Measurements from ENCODE around the gene PIGB.
"Not testable (repeated sequence)": the region's sequence is repeated elsewhere in the genome, so short reads cannot be mapped to it uniquely, and the experiment has no call there.

Gene PIGB

GRCh38 chr15:55383687-55384086 lies 64.7 kb downstream of the PIGB start:
- DNase-seq, result no peak

GRCh38 chr15:55387027-55387426 lies 68.0 kb downstream of the PIGB start:
- no peak for DNase-seq

GRCh38 chr15:55389264-55389607 lies 70.2 kb downstream of the PIGB start:
- no peak for DNase-seq

DNA sequence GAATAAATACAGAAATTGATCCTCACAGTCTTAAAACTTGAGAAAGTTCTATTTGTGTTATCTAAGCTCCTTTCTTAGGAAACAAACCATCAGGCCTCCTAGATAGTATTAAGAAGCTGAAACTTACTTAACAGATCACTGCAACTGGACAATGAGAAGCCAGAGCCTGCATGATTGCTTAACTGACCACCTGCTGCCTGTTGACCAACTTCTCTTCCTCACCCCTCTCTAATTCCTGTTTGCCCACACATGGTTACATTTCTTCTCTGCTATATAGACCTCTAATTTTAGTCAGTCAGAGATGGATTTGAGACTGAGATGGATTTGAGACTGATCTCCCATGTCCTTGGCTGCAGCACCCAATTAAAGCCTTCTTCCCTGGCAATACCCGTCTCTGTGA lies 75.7 kb downstream of the PIGB start:
- DNase-seq, result no peak

- DNase-seq, result no peak
Measured at GRCh38 chr15:55398243-55398642, 79.2 kb downstream of the PIGB start.

GRCh38 chr15:55400050-55400449 lies 81.0 kb downstream of the PIGB start:
- DNase-seq, result not testable (repeated sequence)

- DNase-seq, result no peak
Measured at GRCh38 chr15:55401786-55402246, 82.8 kb downstream of the PIGB start.

DNA sequence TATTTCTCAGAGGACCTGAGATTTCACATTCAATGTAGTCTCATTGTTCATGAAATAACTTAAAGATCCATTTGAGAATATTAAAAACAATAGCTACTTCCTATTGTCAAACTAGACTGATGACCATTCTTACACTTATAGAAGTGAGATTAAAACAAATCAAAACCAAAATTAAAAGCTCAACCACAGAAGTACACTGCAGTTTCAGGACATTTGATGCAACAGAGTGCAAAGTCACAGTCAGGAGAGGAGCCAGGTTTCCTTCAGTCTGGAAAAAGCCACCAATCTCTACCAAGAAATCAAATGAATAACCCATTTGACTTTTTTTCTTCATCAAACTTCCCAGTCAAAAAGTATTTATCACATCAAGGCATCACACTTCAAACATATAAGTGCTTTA lies 83.7 kb downstream of the PIGB start:
- DNase-seq, result no peak

DNA sequence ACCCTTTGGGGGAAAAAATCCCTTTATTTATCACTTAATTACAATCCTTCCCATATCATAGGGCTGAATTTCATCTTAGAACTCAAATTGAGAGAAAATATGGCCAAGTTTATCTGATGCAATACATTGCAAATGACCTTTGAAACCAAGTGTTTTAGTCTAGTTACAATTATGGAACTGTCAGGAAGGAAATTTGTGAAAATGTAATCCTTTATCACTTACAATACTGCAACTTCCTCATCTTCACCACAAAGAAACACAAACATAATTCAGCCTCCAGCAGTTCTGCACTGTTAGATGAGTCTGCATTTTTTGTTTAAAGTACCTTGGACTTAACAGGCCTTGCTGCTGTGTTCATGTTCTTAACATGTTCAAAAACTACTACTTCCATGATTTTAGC lies 84.5 kb downstream of the PIGB start:
- no peak for DNase-seq
